Cortex of kidney (tissue), 1 donor: ENCODE data around the gene PRKCD.

ENCODE experiments used
- DNase-seq: peaks from one replicate; lab custom pipeline; 2025; lab: John Stamatoyannopoulos, UW

PRKCD gene

GRCh38 chr3:53155760-53156159 is 5.2 kb upstream of the PRKCD start:
- no peak for DNase-seq

GRCh38 chr3:53156368-53156834 is 4.6 kb upstream of the PRKCD start:
- DNase-seq, result no peak

GRCh38 chr3:53157974-53158580 is 2.9 kb upstream of the PRKCD start:
- no peak for DNase-seq

GRCh38 chr3:53158765-53159155 is 2.2 kb upstream of the PRKCD start:
- no peak for DNase-seq

GRCh38 chr3:53159156-53160060 is 1.6 kb upstream of the PRKCD start:
- DNase-seq, result no peak

GRCh38 chr3:53160061-53160659 is 849 bp upstream of the PRKCD start:
- DNase-seq, result no peak

- DNase-seq, result no peak
Measured at GRCh38 chr3:53161450-53161819, 426 bp downstream of the PRKCD start.

GRCh38 chr3:53161820-53162671 is 1.0 kb downstream of the PRKCD start:
- DNase-seq, result no peak

- DNase-seq, result no peak
Measured at GRCh38 chr3:53162672-53163443, 1.8 kb downstream of the PRKCD start.

GRCh38 chr3:53163444-53164387 is 2.7 kb downstream of the PRKCD start:
- DNase-seq, result no peak

GRCh38 chr3:53164911-53165310 is 3.9 kb downstream of the PRKCD start:
- DNase-seq, result no peak

- no peak for DNase-seq
Measured at GRCh38 chr3:53166206-53166605, 5.2 kb downstream of the PRKCD start.

GRCh38 chr3:53166781-53167291 is 5.8 kb downstream of the PRKCD start:
- no peak for DNase-seq

GRCh38 chr3:53167418-53168174 is 6.6 kb downstream of the PRKCD start:
- DNase-seq, result no peak

GRCh38 chr3:53168175-53168923 is 7.3 kb downstream of the PRKCD start:
- DNase-seq, result no peak

- DNase-seq, result no peak
Measured at GRCh38 chr3:53169045-53169831, 8.2 kb downstream of the PRKCD start.

- no peak for DNase-seq
Measured at GRCh38 chr3:53169832-53170324, 8.9 kb downstream of the PRKCD start.
